ENCODE measurements around the gene RBM4.
"Not testable (repeated sequence)": the region's sequence is repeated elsewhere in the genome, so short reads cannot be mapped to it uniquely, and the experiment has no call there.

RBM4 gene

GRCh38 chr11:66638177-66639065 lies at the start of gene RBM4:
TSS of gene RBM4 (plus strand) at chr11:66638703. CDS start at chr11:66639712, 1,009 bp downstream.
- peak; percentile 86 for DNase-seq (ENCODE audit: low read depth)

GRCh38 chr11:66589315-66589714 lies 49.2 kb upstream of the RBM4 start:
- DNase-seq (ENCODE audit: low read depth): not testable (repeated sequence)

GRCh38 chr11:66589996-66590675 lies 48.4 kb upstream of the RBM4 start:
- no peak for DNase-seq (ENCODE audit: low read depth)

GRCh38 chr11:66591175-66591574 lies 47.3 kb upstream of the RBM4 start:
- no peak for DNase-seq (ENCODE audit: low read depth)

- peak; percentile 98 for DNase-seq (ENCODE audit: low read depth)
Measured at GRCh38 chr11:66592457-66593302, 45.8 kb upstream of the RBM4 start, which contains the start of the genes CCDC87 and CCS. TSS of gene CCDC87 (minus strand) at chr11:66593063. CDS start at chr11:66593015, 48 bp downstream. TSS of gene CCS (plus strand) at chr11:66593185. CDS start at chr11:66593262, 77 bp downstream.

- no peak for DNase-seq (ENCODE audit: low read depth)
Measured at GRCh38 chr11:66593303-66593635, 45.2 kb upstream of the RBM4 start.

- no peak for DNase-seq (ENCODE audit: low read depth)
Measured at GRCh38 chr11:66593650-66594049, 44.9 kb upstream of the RBM4 start.

- no peak for DNase-seq (ENCODE audit: low read depth)
Measured at GRCh38 chr11:66595245-66595904, 43.1 kb upstream of the RBM4 start.

- no peak for DNase-seq (ENCODE audit: low read depth)
Measured at GRCh38 chr11:66598993-66599392, 39.5 kb upstream of the RBM4 start.

GRCh38 chr11:66600219-66600618 lies 38.3 kb upstream of the RBM4 start:
- DNase-seq (ENCODE audit: low read depth): no peak

- no peak for DNase-seq (ENCODE audit: low read depth)
Measured at GRCh38 chr11:66600631-66601233, 37.8 kb upstream of the RBM4 start.

- no peak for DNase-seq (ENCODE audit: low read depth)
Measured at GRCh38 chr11:66603072-66603471, 35.4 kb upstream of the RBM4 start.

GRCh38 chr11:66604155-66604554 lies 34.3 kb upstream of the RBM4 start:
- DNase-seq (ENCODE audit: low read depth): no peak

- DNase-seq (ENCODE audit: low read depth): not testable (repeated sequence)
Measured at GRCh38 chr11:66606608-66607007, 31.9 kb upstream of the RBM4 start.

GRCh38 chr11:66607126-66607834 lies 31.2 kb upstream of the RBM4 start:
- no peak for DNase-seq (ENCODE audit: low read depth)

- no peak for DNase-seq (ENCODE audit: low read depth)
Measured at GRCh38 chr11:66609721-66610617, 28.5 kb upstream of the RBM4 start.

GRCh38 chr11:66612458-66612857 lies 26.0 kb upstream of the RBM4 start:
- DNase-seq (ENCODE audit: low read depth): no peak

- DNase-seq (ENCODE audit: low read depth): no peak
Measured at GRCh38 chr11:66614073-66614472, 24.4 kb upstream of the RBM4 start.

GRCh38 chr11:66616379-66617154 lies 21.9 kb upstream of the RBM4 start, which contains the start of gene RBM14:
TSS of gene RBM14 (plus strand) at chr11:66616630. CDS start at chr11:66616721, 91 bp downstream.
- peak; percentile 95 for DNase-seq (ENCODE audit: low read depth)
